IMR-90 (cell line): ENCODE measurements around the gene STK31. TPM values are rescaled to one million over a fixed set of nuclear protein-coding genes. Genes with fewer than 3 reads are reported as not detected.

ENCODE experiments used
- ATAC-seq: fragments of 200-7000 bp; cut with Tn5 transposase; 2 replicates; pipeline ENCODE4 v1.9.1; 2020; ENCODE audit warnings: low read depth, mild to moderate bottlenecking, moderate library complexity
- BruUV-seq: library from RNA; stranded (reverse); fragments of 400-500 nt; replicated peaks from 2 replicates; lab custom pipeline; 2021; lab: Mats Ljungman, UMichigan
- CTCF ChIA-PET: fragments of 300-600 bp; formaldehyde crosslinking; extraction: SDS; loops from one replicate; lab custom pipeline; 2021; ENCODE audit warnings: antibody characterized with exemption; lab: Yijun Ruan, JAX
- POLR2A ChIA-PET: fragments of 300-600 bp; sonication (Branson Sonifier 250); formaldehyde crosslinking; loops from one replicate; lab custom pipeline; 2022; ENCODE audit warnings: antibody characterized with exemption; ENCODE audit not compliant: unreplicated experiment; lab: Charles Lee
- DNase-seq: peaks from one replicate; pipeline ENCODE4 v3.0.0; 2013
- H2AFZ ChIP-seq: replicated peaks from 2 replicates; pipeline ENCODE3; 2013; ENCODE audit warnings: low read length, mild to moderate bottlenecking; ENCODE audit not compliant: poor library complexity
- H2AK5ac ChIP-seq: 2 replicates; pipeline ENCODE4 v1.6.1; 2013; ENCODE audit warnings: low read depth, low read length, inconsistent platforms
- H2AK9ac ChIP-seq: replicated peaks from 2 replicates; pipeline ENCODE3; 2013; ENCODE audit warnings: mild to moderate bottlenecking, low read depth, low read length, moderate library complexity; ENCODE audit not compliant: poor library complexity
- H2BK120ac ChIP-seq: 2 replicates; pipeline ENCODE4 v1.6.1; 2013; ENCODE audit warnings: low read depth, low read length, inconsistent platforms
- H2BK15ac ChIP-seq: 3 replicates; pipeline ENCODE4 v1.6.1; 2013; ENCODE audit warnings: low read depth, low read length, inconsistent platforms
- H2BK20ac ChIP-seq: 2 replicates; pipeline ENCODE4 v1.6.1; 2013; ENCODE audit warnings: low read depth, mild to moderate bottlenecking, inconsistent platforms, low read length, moderate library complexity
- H2BK5ac ChIP-seq: 2 replicates; pipeline ENCODE4 v1.6.1; 2013; ENCODE audit warnings: mild to moderate bottlenecking, low read depth, low read length, inconsistent platforms; ENCODE audit not compliant: poor library complexity, severe bottlenecking
- H3K14ac ChIP-seq: replicated peaks from 2 replicates; pipeline ENCODE4 v1.6.1; 2013; ENCODE audit warnings: low read depth, low read length, inconsistent platforms
- H3K18ac ChIP-seq: 2 replicates; pipeline ENCODE4 v1.6.1; 2013; ENCODE audit warnings: low read depth, low read length, control low read depth
- H3K23ac ChIP-seq: 2 replicates; pipeline ENCODE4 v1.6.1; 2013; ENCODE audit warnings: low read depth, low read length, inconsistent platforms
- H3K27ac ChIP-seq: 2 replicates; pipeline ENCODE4 v1.5.1; 2013; ENCODE audit warnings: mild to moderate bottlenecking, control low read depth, low read length; ENCODE audit not compliant: insufficient read depth
- H3K27me3 ChIP-seq: 2 replicates; pipeline ENCODE4 v1.6.1; 2013; ENCODE audit warnings: low read length; ENCODE audit not compliant: control insufficient read depth, insufficient read depth
- H3K36me3 ChIP-seq: 2 replicates; pipeline ENCODE4 v1.6.1; 2013; ENCODE audit warnings: low read length, mixed read lengths; ENCODE audit not compliant: control insufficient read depth, insufficient read depth
- H3K4ac ChIP-seq: 2 replicates; pipeline ENCODE4 v1.6.1; 2013; ENCODE audit warnings: low read depth, low read length, inconsistent platforms
- H3K4me1 ChIP-seq: 2 replicates; pipeline ENCODE4 v1.6.1; 2013; ENCODE audit warnings: low read length, mixed read lengths; ENCODE audit not compliant: control insufficient read depth, insufficient read depth
- H3K4me2 ChIP-seq: 2 replicates; pipeline ENCODE4 v1.6.1; 2013; ENCODE audit warnings: low read depth, mild to moderate bottlenecking, control low read depth, low read length, moderate library complexity
- H3K4me3 ChIP-seq: 2 replicates; pipeline ENCODE4 v1.5.1; 2013; ENCODE audit warnings: low read depth, mild to moderate bottlenecking, control low read depth, low read length, moderate library complexity; ENCODE audit not compliant: insufficient read depth
- H3K56ac ChIP-seq: 2 replicates; pipeline ENCODE4 v1.6.1; 2013; ENCODE audit warnings: low read length, inconsistent platforms; ENCODE audit not compliant: insufficient read depth; ENCODE audit errors: extremely low read depth
- H3K79me1 ChIP-seq, 2 experiments: 2 replicates each; pipeline ENCODE4 v1.6.1; 2013; ENCODE audit warnings: low read length in 2 of 2, inconsistent platforms in 1 of 2, low read depth in 1 of 2
- H3K9ac ChIP-seq: 2 replicates; pipeline ENCODE4 v1.6.1; 2013; ENCODE audit warnings: low read depth, low read length, control low read depth
- H3K9me1 ChIP-seq: 2 replicates; pipeline ENCODE4 v1.6.1; 2013; ENCODE audit warnings: low read length, inconsistent platforms; ENCODE audit not compliant: insufficient read depth
- H3K9me3 ChIP-seq: 2 replicates; pipeline ENCODE4 v1.6.1; 2013; ENCODE audit warnings: low read length; ENCODE audit not compliant: control insufficient read depth, insufficient read depth
- H4K20me1 ChIP-seq: 2 replicates; pipeline ENCODE4 v1.6.1; 2013; ENCODE audit warnings: low read length, inconsistent platforms; ENCODE audit not compliant: insufficient read depth
- H4K5ac ChIP-seq: 2 replicates; pipeline ENCODE4 v1.6.1; 2013; ENCODE audit warnings: mild to moderate bottlenecking, low read depth, low read length, control low read depth
- H4K8ac ChIP-seq, 2 experiments: 2 replicates each; pipeline ENCODE4 v1.6.1; 2013; ENCODE audit warnings: low read depth in 2 of 2, low read length in 2 of 2, control low read depth in 1 of 2, inconsistent platforms in 1 of 2
- H4K91ac ChIP-seq: 2 replicates; pipeline ENCODE4 v1.6.1; 2013; ENCODE audit warnings: low read depth, low read length, inconsistent platforms; ENCODE audit not compliant: insufficient read depth
- MAFK ChIP-seq: IDR thresholded peaks from 2 replicates; pipeline ENCODE4 v1.6.1; 2012; ENCODE audit warnings: low read depth, low read length, improper control_type of control experiment
- MAZ ChIP-seq: IDR thresholded peaks from 2 replicates; pipeline ENCODE4 v1.6.1; 2012; ENCODE audit warnings: low read depth, mild to moderate bottlenecking, low read length, improper control_type of control experiment, moderate library complexity, borderline replicate concordance
- WGBS, 2 experiments: methylation state at CpG; one replicate each; pipeline versions ENCODE4 v1.1.5 to v1.1.7; 2013; ENCODE audit warnings: missing lambda C conversion rate in 2 of 2; ENCODE audit not compliant: insufficient read length in 1 of 2; ENCODE audit errors: extremely low coverage in 2 of 2; 5-methylcytosine and 5-hydroxymethylcytosine counted together
- dilution Hi-C: fragments of 300-500 bp; cut with HindIII; formaldehyde crosslinking; loops from one replicate; pipeline ENCODE4 v1.14.3; 2018; ENCODE audit warnings: low sequenced_read_pairs; ENCODE audit not compliant: unreplicated experiment
- in situ Hi-C: fragments of 300-500 bp; cut with MboI; formaldehyde crosslinking; loops from 3 replicates; pipeline ENCODE4 v1.14.3; 2019; ENCODE audit warnings: low sequenced_read_pairs, inconsistent platforms, mixed read lengths
- intact Hi-C: fragments of 100-400 bp; cut with micrococcal nuclease; formaldehyde crosslinking; loops from 2 replicates; pipeline ENCODE4 v1.10.0; 2022
- polyA plus RNA-seq, 3 experiments: library from polyadenylated mRNA; depleted of rRNA; stranded (reverse); fragments of >200 nt; gene quantifications; 2 replicates each; pipeline ENCODE4 v1.2.3, GENCODE V29; 2012; ENCODE audit warnings: low replicate concordance in 1 of 3
- total RNA-seq: library from RNA; depleted of rRNA; stranded (reverse); fragments of >200 nt; gene quantifications from 2 replicates; pipeline ENCODE4 v1.2.3, GENCODE V29; 2012

Gene STK31
- total and polyA plus RNA-seq, 2 of the 4 experiments (the other 2 are of a cell fraction) = not detected

DNA sequence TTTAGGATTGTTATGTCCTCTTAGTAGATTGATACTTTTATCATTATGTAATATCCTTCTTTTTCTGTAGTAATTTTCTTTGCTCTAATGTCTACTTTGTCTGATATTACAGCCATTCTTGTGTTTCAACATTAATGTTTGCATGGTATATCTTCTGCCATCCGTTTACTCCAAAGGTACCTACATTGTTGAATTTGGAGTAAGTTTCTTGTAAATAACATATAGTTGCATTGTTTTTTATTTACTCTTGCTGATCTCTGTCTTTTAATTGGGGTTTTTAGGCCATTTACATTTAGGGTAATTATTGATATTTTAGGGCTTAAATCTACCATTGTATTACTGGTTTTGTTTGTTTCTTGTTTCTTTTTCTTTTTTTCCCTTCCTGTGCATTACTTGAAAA lies 100.1 kb downstream of the STK31 start:
- Histone ChIP-seq H4K5ac (no peak overlapping the region), H4K8ac (no peak overlapping the region), H3K27me3 (no peaks in the 10 kb centered on the region), H3K79me1 (no peaks in the 10 kb centered on the region), H4K20me1 (no peaks in the 10 kb centered on the region), H3K27ac (no peak overlapping the region), H3K9ac (no peak overlapping the region), H2BK15ac (no peak overlapping the region), H3K9me1 (no peaks in the 10 kb centered on the region), H3K36me3 (no peaks in the 10 kb centered on the region), H2BK5ac (no peak overlapping the region), H4K91ac (no peak overlapping the region), H2AK5ac (no peak overlapping the region), H3K9me3 (no peaks in the 10 kb centered on the region), H3K4me1 (no peaks in the 10 kb centered on the region), H2BK120ac (no peak overlapping the region), H3K4ac (no peak overlapping the region), H3K14ac (no peak overlapping the region), H2AK9ac (no peak overlapping the region), H3K23ac (no peak overlapping the region), H3K4me2 (no peak overlapping the region), H3K18ac (no peak overlapping the region), H3K56ac (no peak overlapping the region), H2BK20ac (no peak overlapping the region), H2AFZ (no peak overlapping the region), H3K4me3 (no peak overlapping the region)
- no TSS peak for BruUV-seq
- intact Hi-C loops (no loop called here), dilution Hi-C loops (no loop called here), in situ Hi-C loops (no loop called here)
- ATAC-seq (no peak), DNase-seq (no peak)
- ChIA-PET CTCF (no interaction called here), POLR2A (no interaction called here)
- no CpG with 5 or more reads among the region's 1 CpG for WGBS, 2 experiments
- TF ChIP-seq MAZ (no peak), MAFK (no peak)
